HG03565 (cell line): ENCODE data around the gene EXOG.

Experiments used
- ATAC-seq: cut with Tn5 transposase; IDR thresholded peaks from one replicate; pipeline ENCODE4 v1.9.1; 2021; ENCODE audit warnings: mild to moderate bottlenecking, moderate library complexity; ENCODE audit not compliant: unreplicated experiment

Gene EXOG, protein sequence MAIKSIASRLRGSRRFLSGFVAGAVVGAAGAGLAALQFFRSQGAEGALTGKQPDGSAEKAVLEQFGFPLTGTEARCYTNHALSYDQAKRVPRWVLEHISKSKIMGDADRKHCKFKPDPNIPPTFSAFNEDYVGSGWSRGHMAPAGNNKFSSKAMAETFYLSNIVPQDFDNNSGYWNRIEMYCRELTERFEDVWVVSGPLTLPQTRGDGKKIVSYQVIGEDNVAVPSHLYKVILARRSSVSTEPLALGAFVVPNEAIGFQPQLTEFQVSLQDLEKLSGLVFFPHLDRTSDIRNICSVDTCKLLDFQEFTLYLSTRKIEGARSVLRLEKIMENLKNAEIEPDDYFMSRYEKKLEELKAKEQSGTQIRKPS

DNA sequence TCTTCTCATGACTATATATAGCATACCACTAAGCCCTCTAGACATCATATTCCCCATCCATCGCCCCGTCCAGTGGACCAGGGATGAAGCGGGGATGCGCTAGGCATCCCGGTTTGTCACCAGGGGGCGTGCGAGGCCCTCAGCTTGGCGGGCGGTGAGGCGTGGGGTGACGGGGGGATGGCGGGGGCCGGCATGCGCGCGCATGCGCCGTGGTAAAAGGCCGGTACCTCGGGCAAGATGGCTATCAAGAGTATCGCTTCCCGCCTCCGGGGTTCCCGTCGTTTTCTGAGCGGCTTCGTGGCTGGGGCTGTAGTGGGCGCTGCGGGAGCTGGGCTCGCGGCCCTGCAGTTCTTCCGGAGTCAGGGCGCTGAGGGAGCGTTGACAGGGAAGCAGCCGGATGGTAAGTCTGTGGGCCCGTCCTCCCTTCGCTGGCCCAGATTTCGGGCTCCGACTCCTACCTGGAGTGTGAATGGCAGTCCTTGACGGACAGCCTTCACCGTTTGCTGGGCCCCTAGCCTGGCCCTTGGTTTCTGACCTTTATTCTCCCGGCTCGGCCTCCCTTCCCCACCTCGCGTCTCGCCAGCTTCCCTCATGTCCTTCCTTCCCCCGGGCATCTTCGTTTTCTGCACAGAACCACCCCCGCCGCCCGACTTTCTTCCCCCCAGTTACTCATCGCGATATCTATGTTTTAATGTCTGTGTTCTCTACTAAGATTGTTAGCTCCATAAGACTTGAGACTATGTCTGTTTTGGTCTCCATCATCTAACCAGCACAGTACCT is at the start of gene EXOG:
Gene EXOG, plus strand, starts transcription at position 210 of the 780 bp plus-strand sequence. Its CDS starts 28 bp downstream, at position 238.
- no peak for ATAC-seq

DNA sequence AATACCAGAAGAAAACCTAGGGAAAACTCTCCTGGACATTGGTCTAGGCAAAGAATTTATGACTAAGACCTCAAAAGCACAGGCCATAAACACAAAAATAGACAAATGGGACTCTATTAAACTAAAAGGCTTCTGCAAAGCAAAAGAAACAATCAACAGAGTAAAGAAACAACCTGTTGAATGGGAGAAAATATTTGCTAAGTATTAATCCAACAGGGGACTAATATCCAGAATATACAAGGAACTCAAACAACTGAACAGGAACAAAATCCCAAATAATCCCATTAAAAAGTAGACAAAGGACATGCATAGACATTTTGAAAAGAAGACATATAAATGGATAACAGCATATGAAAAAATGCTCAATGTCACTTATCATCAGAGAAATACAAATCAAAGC is 49.3 kb upstream of the EXOG start:
- ATAC-seq, result no peak

DNA sequence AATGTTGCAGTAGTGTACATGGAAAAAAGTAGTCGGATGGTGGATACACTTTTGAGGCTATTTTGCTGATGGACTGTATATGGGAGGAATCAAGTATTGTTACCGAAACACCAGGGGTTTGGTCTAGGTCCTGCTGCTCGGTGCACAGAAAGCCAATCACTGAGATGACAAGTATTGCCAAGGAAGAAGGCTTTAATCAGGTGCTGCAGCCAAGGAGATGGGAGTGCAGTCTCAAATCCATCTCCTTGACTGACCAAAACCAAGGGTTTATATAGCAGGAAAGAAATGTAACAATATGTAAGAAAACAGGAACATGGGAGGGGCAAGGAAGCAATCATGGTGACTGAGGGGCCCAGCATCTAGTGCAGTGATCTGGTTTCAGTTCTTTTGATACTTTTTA is 45.3 kb upstream of the EXOG start:
- no peak for ATAC-seq

DNA sequence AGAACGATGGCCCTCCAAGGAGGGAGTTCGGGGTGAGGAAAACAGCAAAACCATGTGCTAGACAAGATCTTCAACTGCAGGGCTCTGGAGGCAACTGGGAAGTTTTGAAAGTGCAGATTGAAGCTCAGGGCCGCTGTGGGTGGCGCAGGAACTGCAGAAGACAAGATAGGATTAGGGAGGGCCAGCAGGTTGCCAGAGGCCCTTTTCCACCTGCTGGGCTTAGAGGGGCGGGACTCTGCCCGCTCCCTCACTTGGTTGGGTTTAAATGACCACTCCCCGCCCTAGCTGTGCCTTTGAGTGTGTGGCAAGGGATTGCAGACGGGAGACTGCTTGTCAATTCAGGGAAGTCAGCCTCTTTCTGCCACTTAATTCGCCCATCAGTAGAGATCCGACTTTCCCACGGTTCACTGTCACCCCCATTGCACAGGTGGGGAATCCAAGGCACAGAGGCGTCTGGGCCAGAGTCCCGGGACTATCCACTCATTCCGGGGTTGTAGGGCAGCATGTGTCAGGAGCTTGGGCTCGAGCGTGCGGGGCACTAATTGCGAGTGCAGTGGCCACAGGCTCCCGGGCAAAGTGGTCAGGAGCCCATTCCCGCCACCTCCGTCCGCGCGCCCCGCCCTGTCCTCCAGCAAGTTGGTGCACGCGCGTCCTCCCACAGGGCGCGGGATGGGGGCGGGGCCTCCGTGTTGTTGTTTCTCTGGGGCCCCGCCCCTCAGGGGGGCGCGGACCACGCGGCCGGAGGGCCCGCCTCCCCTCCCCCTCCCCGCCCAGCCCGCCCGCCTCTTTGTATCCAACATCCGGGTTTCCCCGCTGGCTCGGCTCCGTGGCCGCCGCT is 42.8 kb upstream of the EXOG start, which contains the start of gene ACVR2B:
Gene ACVR2B, plus strand, starts transcription at position 816 of the 838 bp plus-strand sequence. CDS start 433 bp downstream, outside the sequence.
- ATAC-seq, result peak; percentile 47

DNA sequence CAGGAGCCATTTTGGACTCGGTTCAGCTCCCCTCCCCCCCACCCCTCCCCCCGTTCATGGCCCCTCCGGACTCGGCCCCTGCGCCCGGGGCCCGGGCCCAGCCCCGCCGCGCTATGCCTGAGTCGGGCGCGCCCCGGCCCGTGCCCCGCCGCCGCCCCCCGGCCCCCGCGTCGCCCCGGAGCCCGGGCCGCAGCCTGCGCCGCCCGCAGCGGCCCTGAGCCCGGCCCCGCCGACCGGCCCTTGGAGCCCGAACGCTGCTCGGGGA is 42.3 kb upstream of the EXOG start:
- no peak for ATAC-seq

DNA sequence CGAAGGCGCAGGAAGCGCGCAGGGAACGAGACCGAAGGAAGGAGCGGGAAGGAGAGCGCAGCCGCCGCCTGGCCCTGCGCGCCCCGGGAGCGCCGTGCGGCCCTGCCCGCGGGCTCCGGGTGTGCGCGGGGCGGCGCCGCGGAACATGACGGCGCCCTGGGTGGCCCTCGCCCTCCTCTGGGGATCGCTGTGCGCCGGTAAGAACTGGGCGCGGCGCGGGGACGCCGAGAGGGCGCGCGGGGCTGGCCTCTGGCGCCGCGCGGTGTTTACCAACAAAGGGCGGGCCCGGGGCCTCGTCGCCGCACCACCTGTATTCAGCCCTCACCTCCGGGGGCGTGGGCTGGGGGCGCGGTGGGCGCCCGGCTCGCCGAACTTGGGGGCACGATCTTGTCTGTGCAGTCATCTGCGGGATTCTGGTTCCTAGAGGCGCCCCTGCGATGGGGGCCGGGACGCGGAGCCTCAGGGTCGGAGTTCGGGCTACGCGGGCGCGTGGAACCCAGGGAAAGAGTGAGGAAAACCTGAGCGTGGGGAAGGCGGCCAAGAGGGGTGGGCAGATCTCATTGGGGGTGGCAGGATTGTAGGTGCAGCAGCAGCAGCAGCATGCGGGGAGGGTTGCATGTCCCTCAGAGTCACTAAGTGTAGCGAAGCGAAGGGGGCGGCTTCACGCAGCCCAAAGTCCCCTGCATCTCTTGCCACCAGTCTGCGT is 41.8 kb upstream of the EXOG start:
- ATAC-seq, result no peak

DNA sequence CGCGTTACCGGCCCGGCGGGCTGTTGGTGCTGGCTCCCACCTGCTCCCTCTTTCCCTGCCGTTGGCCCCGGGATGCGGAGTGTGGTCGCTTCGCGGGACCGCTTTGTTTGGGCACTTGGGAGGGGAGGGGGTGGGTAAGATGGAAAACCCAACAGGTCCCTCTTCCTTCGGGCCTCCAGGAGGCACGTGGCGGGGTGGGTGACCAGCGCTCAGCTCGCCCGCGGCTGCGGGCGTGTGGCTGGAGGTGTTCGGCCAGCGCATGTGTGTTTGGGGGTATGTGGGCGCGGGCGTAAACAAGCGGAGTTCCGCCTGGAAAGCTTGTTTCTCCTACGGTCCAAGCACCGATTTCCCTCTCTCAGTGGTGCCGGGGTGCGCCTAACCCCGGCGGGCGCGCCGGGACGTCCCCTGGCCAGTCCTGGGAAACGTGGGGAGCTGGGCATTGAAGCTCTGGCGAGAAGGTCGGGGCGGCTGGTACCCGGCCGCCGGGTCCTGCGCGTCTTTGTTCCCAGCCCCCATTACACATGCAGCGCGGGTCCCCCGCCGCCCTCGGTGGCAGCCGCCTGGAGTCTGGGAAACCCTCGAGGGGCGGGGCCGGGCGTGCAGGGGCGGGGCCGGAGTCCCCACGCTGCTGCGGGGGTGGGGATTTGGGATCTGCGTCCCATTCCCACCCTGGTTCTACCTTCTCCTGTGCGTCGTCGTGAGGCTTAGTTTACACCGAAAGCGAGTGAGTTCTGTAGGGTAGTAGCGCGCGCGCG is 41.1 kb upstream of the EXOG start:
- ATAC-seq, result no peak

DNA sequence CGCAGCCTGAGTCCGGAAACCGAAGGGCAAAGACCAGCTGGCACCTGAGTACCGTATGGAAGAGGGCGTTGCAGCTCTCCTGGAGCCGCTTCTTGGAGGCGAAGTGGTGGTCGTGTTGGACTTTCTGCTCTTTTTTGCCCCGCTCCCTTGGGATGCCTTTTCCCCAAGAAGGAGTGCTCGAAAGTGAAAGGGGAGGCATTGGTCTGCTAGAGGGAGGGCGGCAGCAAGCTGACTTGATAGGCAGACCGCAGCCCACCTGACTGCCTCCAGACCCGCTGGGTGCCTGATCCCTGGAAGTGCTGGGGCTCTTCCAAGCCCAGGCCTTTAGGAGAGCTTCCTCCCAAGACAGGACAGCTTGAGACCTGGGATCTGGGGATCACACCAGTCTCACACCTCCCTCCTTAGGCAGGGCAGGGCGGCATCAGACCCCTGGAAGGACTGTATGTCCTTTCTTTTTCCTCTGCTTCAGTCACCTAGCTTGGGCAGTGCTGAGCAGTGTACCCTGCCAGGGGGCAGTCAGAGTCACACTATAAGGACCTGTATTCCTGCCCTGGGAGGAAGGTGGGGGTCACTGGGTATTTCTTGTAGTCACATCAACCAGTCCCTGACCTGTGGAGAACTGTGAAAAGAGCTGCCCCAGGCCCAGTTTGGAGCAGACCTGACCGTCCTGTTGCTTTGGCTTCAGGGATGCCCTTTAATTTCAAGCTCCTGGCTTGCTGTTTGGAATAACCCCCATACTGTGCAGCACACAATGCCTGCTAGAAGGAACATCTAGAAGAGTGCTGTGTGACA is 40.3 kb upstream of the EXOG start:
- no peak for ATAC-seq

DNA sequence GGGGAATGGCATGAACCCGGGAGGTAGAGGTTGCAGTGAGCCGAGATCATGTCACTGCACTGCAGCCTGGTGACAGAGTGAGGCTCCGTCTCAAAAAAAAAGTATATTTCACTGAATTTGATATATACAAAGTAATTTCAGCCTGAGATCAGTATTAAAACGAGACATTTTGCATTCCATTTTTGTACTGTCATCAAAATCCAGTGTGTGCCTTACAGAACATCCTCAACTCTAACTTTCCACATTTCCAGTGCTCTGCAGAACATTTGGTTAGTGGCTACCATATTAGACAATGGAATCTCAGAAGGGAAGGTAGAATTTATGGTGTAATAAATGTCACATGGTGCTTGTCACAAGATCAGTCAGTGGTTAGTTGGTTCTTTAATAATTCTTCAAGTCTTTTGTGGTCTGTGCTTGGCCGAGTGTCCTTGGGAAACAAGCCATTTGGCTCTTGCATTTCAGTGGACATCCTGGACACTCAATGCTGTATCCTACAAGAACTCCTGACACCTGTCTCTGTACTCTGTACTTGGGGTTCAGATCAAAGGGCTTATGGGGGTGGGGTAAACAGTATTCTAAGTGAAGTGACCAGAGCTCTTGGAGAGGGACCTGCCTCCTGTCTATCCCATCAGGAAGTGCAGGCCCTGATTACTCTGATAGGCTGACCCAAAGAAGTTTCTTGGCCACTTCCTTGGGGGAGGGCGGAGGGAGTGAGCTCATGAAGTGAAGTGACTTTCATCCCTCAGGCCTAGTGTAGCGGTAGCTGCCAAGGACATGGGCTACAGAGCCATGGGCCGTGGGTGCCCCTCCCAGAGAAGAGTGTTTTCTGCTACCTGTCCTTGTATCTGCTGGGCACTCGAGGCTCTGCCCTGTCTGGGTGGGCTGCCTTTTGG is 38.8 kb upstream of the EXOG start:
- no peak for ATAC-seq

DNA sequence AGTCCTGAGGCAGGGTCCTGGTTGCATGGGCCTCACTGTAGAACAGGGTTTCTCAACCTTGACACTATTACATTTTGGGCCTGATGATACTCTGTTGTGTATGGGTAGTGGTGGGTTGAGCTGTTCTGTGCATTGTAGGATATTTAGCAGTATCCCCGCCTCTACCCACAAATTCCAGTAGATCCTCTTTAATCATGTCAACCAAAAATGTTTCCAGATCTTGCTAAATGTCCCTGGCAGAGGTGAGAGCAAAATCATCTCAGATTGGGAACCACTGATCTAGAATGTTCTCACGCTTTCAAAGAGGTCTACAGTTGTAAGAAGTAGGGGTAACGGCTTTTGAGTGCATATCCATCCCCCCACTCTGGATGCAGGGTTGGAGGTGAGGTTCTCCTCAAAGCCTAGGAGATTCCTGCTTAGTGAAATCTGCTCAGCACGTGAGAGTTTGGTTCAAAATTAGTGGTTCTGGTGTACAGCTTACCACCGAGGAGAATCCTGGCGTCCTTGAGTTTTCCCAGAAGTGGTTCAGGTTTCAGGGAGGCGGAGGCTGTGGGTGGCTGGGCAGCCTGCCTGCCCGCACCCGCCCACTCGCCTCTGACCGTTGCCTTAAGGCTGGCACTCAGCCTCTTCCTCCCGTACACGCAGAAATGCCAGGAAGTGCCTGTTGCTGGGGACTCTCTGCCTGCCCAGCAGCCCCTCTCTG is 37.2 kb upstream of the EXOG start:
- ATAC-seq, result no peak

DNA sequence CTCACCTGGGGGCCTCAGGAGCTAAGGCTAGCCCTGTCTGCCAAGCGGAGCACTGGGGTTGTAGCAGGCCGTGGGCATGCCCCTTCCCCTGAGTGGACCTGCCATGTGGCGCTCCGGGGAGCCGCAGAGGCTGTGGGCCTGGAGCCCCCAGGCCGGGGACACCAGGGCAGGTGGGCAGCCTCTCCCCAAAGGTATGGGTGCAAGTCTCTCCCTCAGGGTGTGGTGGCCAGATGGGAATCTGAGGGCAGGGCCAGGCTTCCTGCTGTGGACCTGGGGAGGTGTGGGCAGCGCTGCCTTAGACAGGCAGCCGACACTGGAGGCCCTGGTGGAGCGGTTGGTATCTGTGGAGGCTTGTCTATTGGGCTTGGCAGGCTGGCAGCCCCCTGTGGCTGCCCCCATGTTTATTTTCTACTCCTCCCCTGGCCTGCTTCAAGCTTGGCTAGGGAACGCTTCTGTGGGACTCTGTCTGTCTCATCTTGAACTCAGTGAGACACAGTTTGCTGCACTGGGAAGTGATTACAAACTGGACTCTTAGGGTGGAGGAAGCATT is 36.6 kb upstream of the EXOG start:
- ATAC-seq, result no peak

DNA sequence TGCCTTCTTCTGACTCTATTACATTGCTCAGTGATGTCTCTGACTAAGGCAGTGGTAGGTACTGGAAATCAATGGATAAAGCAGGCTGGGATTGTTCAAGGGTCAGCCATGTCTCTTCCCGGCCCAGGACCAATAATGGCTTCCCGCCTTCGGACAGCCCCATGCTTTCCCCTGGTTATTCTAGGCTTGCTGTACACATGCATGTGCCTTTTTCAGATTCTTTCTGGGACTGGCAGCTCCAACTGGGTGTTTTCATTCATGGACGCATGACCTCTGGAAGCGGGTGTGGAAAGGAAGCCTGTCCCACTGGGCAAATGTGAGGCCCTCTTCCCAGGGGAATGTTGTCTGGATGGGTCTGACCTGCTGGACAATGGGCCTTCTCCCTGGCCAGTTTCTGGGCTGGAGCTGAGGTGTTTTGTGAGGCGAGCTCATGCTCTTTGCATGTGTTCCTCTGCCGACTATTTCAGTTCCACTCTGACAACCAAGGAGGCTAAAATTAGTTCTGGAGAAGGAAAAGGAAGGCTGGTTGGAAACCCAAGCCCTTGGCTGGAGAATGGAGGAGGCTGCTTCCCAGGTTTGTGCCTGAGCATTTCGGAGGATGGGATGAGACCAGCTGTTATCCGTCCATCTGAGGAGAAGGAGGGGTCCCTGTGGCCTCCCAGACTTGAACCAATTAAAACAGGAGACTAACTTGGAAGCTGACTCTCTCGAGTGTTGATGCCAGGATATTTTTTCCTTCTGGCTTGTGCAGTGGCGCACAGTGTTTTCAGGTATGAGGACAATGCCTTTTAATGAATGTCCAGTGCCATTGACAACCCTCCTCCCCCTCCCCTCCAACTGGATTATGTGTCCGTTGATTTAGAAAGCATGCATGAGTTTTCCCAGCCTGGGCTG is 35.5 kb upstream of the EXOG start:
- ATAC-seq, result no peak

DNA sequence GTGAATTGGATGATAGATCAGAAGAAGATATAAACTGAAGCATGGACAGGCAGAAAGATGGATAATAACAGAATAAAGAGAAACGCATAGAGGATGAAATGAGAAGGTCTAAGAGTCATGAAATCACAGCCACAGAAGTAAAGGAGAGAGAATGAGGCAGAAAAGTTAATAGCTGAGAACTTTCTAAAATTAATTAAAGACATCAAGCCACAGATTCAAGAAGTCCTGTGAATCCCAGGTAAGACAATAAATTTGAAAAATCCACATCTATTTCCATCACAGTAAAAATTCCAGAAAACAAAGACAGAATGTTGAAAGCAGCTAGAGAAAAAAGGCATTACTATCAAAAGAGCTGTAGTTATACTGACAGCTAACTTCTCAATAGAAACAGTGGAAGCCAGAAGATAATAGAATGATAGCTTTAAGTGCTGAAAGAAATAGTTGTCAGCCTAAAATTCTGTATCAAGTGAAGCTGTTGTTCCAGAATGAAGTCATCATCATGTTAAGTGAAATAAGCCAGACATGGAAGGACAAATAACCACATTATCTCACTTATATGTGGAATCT is 30.5 kb upstream of the EXOG start:
- ATAC-seq, result no peak

DNA sequence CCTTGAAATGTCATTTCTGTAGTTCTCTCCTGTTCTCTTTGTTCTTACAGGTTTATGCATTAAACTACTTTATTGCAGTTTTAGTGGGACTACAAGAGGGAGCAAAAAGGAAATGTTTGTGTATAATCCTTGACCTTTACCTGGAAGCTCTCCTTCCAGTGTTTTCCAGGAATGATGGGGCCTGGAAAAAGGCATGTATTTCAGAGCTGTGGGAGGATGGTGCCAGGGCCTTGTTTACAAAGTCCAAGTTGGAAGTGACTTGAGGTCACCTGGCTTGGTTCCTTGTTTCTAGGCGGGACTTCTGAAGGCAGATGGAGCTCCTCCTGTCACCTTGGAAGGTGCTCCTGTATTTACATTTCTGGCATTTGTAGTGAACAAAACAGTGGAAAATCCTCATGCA is 27.4 kb upstream of the EXOG start:
- ATAC-seq, result no peak

DNA sequence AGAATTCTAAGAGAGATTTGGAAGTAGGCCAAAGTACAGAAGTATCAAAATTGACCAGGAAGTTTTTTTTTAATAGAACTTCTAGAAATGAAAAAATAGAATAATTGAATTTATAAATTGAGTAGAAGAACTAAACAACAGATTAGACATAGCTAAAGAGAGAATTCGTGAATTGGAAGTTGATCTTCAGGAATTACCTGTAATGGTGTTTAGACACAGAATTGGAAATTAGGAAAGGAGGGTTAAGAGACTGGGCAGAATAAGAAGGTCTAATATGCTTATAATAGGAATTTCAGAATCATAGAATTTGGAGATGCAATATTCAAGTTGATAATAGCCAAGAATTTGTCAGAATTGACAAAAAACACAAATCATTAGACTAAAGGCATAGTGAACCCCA is 26.3 kb upstream of the EXOG start:
- ATAC-seq, result no peak

DNA sequence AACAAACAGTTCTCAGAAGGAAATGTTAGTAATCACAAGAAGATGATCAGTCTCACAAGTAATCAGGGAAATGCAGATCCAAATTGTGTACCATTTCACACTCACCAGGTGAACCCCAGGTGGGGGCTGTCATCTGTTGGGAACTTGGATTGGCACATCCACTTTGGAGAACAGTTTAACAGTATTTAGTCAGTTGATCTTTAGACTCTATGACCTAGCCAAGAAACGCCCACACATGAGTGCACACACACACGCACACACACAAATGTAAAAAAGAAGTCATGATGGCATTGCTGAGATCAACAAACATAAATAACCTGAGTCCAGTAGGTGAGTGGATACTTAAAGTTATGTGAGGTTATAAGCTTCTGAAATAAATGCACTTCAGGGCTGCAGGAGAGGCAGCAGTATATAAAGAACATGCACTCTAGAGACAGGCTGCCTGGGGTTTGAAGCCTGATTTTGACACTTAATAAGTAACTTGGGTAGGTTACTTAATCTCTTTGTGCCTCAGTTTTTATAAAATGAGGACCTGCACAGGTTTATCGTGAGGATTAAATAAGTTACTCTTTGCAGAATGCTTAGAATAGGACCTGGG is 24.8 kb upstream of the EXOG start:
- no peak for ATAC-seq
